Chondrocyte (in vitro differentiated cells): ENCODE results near the gene IL1RAPL1. TPM values are rescaled to one million over a fixed set of nuclear protein-coding genes. Genes with fewer than 3 reads are reported as not detected.

Experiments used
- DNase-seq: peaks from one replicate; pipeline ENCODE4 v3.0.0; 2021; ENCODE audit warnings: mixed read lengths, low spot score
- H3K27ac Mint-ChIP-seq: one replicate; pipeline ENCODE4 v1.8.0; 2021; ENCODE audit warnings: mild to moderate bottlenecking, moderate library complexity, mixed read lengths; ENCODE audit not compliant: unreplicated experiment
- H3K27me3 Mint-ChIP-seq: 2 replicates; pipeline ENCODE4 v1.8.0; 2021; ENCODE audit warnings: low read depth, mixed read lengths
- H3K36me3 Mint-ChIP-seq: 2 replicates; pipeline ENCODE4 v1.8.0; 2021; ENCODE audit warnings: low read depth, mixed read lengths
- H3K4me1 Mint-ChIP-seq: 2 replicates; pipeline ENCODE4 v1.8.0; 2021; ENCODE audit warnings: low read depth, mild to moderate bottlenecking, mixed read lengths
- H3K4me3 Mint-ChIP-seq: one replicate; pipeline ENCODE4 v1.8.0; 2021; ENCODE audit warnings: mild to moderate bottlenecking, moderate library complexity, mixed read lengths; ENCODE audit not compliant: unreplicated experiment
- H3K9me3 Mint-ChIP-seq: 2 replicates; pipeline ENCODE4 v1.8.0; 2021; ENCODE audit warnings: low read depth, mixed read lengths
- total RNA-seq: library from RNA; stranded (reverse); gene quantifications from 3 replicates; pipeline ENCODE4 v1.2.1, GENCODE V29; 2021
- TF ChIP-seq, protein P1 (sequence below): fragments of 200-600 bp; sonication (generic); IDR thresholded peaks from 2 replicates; pipeline ENCODE4 v1.5.0; 2021; ENCODE audit warnings: antibody characterized with exemption, mild to moderate bottlenecking, moderate library complexity

IL1RAPL1 gene
- total RNA-seq, 1 donor from 2014 or later, result not detected

- no peaks in the 10 kb centered on the region for H3K4me1 Mint-ChIP-seq
- TF ChIP-seq, protein P1, sequence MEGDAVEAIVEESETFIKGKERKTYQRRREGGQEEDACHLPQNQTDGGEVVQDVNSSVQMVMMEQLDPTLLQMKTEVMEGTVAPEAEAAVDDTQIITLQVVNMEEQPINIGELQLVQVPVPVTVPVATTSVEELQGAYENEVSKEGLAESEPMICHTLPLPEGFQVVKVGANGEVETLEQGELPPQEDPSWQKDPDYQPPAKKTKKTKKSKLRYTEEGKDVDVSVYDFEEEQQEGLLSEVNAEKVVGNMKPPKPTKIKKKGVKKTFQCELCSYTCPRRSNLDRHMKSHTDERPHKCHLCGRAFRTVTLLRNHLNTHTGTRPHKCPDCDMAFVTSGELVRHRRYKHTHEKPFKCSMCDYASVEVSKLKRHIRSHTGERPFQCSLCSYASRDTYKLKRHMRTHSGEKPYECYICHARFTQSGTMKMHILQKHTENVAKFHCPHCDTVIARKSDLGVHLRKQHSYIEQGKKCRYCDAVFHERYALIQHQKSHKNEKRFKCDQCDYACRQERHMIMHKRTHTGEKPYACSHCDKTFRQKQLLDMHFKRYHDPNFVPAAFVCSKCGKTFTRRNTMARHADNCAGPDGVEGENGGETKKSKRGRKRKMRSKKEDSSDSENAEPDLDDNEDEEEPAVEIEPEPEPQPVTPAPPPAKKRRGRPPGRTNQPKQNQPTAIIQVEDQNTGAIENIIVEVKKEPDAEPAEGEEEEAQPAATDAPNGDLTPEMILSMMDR, result no peak
- no peak overlapping the region for H3K27ac Mint-ChIP-seq
- no peak overlapping the region for H3K4me3 Mint-ChIP-seq
- H3K9me3 Mint-ChIP-seq, result peaks cover 7% of the 10 kb centered on the region
- DNase-seq, result no peak
- no peaks in the 10 kb centered on the region for H3K27me3 Mint-ChIP-seq
- H3K36me3 Mint-ChIP-seq, result no peaks in the 10 kb centered on the region
These were observed 698.4 kb downstream of the IL1RAPL1 start for GRCh38 chrX:29285664-29286063.

DNA sequence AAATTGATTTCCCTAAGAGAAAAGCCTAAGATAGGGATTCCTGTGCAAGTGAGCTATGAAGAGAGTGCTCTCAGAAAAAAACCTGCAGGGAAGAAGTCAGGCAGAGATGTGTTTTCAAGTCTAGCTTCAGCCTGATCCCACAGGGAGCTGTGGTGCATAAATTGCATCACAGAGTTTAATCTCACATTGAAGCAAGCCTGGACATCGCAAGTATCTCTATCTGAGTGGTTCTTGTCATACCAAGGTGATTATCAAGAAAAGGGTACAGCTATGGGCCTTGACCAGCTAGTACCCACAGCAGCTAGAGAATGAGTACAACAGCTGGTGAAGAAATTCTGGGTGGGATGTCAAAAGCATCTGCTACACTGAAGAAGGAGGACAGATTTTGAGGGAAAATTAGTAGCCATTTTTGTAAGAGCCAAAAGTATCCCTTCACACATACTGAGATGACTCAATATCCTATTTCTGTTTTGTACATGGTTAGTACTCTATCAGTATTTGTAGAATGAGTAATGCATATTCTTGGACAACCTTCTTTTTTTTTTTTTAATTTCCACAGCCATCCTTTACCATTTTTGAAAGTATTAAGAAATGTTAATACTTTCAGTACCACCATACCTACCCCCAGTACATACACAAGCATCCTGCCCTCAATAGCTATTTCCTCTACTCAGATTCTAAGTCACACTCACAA, 708.9 kb downstream of the IL1RAPL1 start:
- H3K4me3 Mint-ChIP-seq, result no peak overlapping the region
- TF ChIP-seq, protein P1, result no peak
- DNase-seq, result no peak
- no peaks in the 10 kb centered on the region for H3K36me3 Mint-ChIP-seq
- no peaks in the 10 kb centered on the region for H3K27me3 Mint-ChIP-seq
- H3K4me1 Mint-ChIP-seq, result peaks cover 5% of the 10 kb centered on the region
- H3K9me3 Mint-ChIP-seq, result no peaks in the 10 kb centered on the region
- H3K27ac Mint-ChIP-seq, result no peak overlapping the region

GRCh38 chrX:29297171-29297800, 710.0 kb downstream of the IL1RAPL1 start:
- no peaks in the 10 kb centered on the region for H3K27me3 Mint-ChIP-seq
- no peaks in the 10 kb centered on the region for H3K9me3 Mint-ChIP-seq
- DNase-seq, result no peak
- peaks cover 5% of the 10 kb centered on the region for H3K4me1 Mint-ChIP-seq
- H3K4me3 Mint-ChIP-seq, result no peak overlapping the region
- no peak overlapping the region for H3K27ac Mint-ChIP-seq
- TF ChIP-seq, protein P1, result no peak
- H3K36me3 Mint-ChIP-seq, result no peaks in the 10 kb centered on the region

DNA sequence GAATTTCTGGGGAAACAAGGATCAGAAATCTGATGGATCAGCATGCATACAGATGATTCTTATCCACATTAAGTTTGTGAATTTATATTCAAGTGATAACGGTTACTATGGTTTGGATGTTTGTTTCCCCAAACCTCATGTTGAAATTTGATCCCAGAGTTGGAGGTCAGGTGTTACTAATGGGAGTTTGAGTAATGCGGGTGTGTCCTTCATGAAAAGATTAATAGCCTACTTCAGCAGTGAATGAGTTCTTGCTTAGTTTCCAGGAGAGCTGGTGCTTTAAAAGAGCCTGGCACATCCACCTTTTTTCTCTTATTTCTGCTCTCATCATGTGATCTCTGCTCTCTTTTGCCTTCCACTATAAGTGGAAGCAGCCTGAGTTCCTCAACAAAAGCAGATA, 712.4 kb downstream of the IL1RAPL1 start:
- Mint-ChIP-seq H3K27me3 (peaks cover 2% of the 10 kb centered on the region), H3K36me3 (no peaks in the 10 kb centered on the region), H3K9me3 (no peaks in the 10 kb centered on the region), H3K27ac (no peak overlapping the region), H3K4me3 (no peak overlapping the region), H3K4me1 (peaks cover 5% of the 10 kb centered on the region)
- TF ChIP-seq, protein P1, result no peak
- no peak for DNase-seq

DNA sequence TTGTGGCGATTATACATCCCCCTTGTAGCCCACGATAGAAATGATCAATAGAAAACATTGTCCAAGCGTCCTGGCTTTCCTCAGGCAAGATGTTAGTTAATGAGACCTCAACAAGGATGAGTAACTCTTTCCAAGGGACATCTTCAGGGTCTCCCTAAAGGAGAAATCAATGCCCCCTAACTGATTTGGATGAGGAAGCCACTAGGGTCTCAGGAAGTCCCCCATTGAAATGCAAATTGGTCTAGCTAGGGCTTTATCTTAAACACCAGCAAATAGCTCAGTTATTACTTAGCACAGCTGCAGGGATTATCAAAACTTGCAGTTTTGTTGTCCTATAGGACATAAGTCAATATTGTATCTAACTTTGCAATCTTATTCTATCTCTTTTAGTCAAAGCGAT, 721.5 kb downstream of the IL1RAPL1 start:
- no peaks in the 10 kb centered on the region for H3K27me3 Mint-ChIP-seq
- no peak overlapping the region for H3K27ac Mint-ChIP-seq
- no peak overlapping the region for H3K4me3 Mint-ChIP-seq

More for the DNA sequence above, 721.5 kb downstream of the IL1RAPL1 start:
- no peak for DNase-seq
- Mint-ChIP-seq H3K9me3 (no peaks in the 10 kb centered on the region), H3K36me3 (no peaks in the 10 kb centered on the region), H3K4me1 (no peaks in the 10 kb centered on the region)
- TF ChIP-seq, protein P1, result no peak
